CD4-positive, alpha-beta T cell treated with Interleukin-10 for 1 hour (primary cell): ENCODE data around the gene COQ10A.
"Not testable (repeated sequence)": the region's sequence is repeated elsewhere in the genome, so short reads cannot be mapped to it uniquely, and the experiment has no call there.

Source experiments
- DNase-seq: peaks from one replicate; pipeline ENCODE4 v3.0.0-alpha.2; 2020

COQ10A gene

GRCh38 chr12:56244494-56244893 lies 22.2 kb upstream of the COQ10A start:
- DNase-seq: no peak

GRCh38 chr12:56247923-56248322 lies 18.8 kb upstream of the COQ10A start:
- no peak for DNase-seq

- no peak for DNase-seq
These were observed 18.0 kb upstream of the COQ10A start for GRCh38 chr12:56248711-56249110.

- DNase-seq: no peak
These were observed 14.1 kb upstream of the COQ10A start for GRCh38 chr12:56252649-56253048.

GRCh38 chr12:56253091-56253490 lies 13.7 kb upstream of the COQ10A start:
- no peak for DNase-seq

GRCh38 chr12:56255671-56256070 lies 11.1 kb upstream of the COQ10A start:
- no peak for DNase-seq

- no peak for DNase-seq
These were observed 10.3 kb upstream of the COQ10A start for GRCh38 chr12:56256326-56256960.

- DNase-seq: no peak
These were observed 9.7 kb upstream of the COQ10A start for GRCh38 chr12:56257071-56257470.

- DNase-seq: no peak
These were observed 9.2 kb upstream of the COQ10A start for GRCh38 chr12:56257491-56258067.

GRCh38 chr12:56258068-56258819 lies 8.5 kb upstream of the COQ10A start, which contains the start of gene ANKRD52:
ANKRD52 (minus strand) TSS chr12:56258384; CDS start chr12:56258269, 115 bp downstream.
- peak; percentile 83 for DNase-seq

GRCh38 chr12:56258820-56259183 lies 7.9 kb upstream of the COQ10A start:
- DNase-seq: no peak

GRCh38 chr12:56260380-56260779 lies 6.4 kb upstream of the COQ10A start:
- no peak for DNase-seq

GRCh38 chr12:56260921-56261320 lies 5.8 kb upstream of the COQ10A start:
- no peak for DNase-seq

- no peak for DNase-seq
These were observed 5.1 kb upstream of the COQ10A start for GRCh38 chr12:56261503-56262232.

- not testable (repeated sequence) for DNase-seq
These were observed 3.8 kb upstream of the COQ10A start for GRCh38 chr12:56262955-56263354.

- DNase-seq: not testable (repeated sequence)
These were observed 562 bp upstream of the COQ10A start for GRCh38 chr12:56266068-56266692.

GRCh38 chr12:56267443-56268071 lies 815 bp downstream of the COQ10A start:
- DNase-seq: no peak

GRCh38 chr12:56271031-56271430 lies 4.3 kb downstream of the COQ10A start:
- DNase-seq: peak; percentile 12

GRCh38 chr12:56272468-56272867 lies 5.7 kb downstream of the COQ10A start:
- not testable (repeated sequence) for DNase-seq

- no peak for DNase-seq
These were observed 7.6 kb downstream of the COQ10A start for GRCh38 chr12:56274299-56274698.

- no peak for DNase-seq
These were observed 12.2 kb downstream of the COQ10A start for GRCh38 chr12:56278905-56279304.

- no peak for DNase-seq
These were observed 14.1 kb downstream of the COQ10A start for GRCh38 chr12:56280849-56281248.
